Measurements from ENCODE around the gene BCAP31. TPM values are rescaled to one million over a fixed set of nuclear protein-coding genes. Genes with fewer than 3 reads are reported as not detected.
"Not testable (repeated sequence)": the region's sequence is repeated elsewhere in the genome, so short reads cannot be mapped to it uniquely, and the experiment has no call there.

Gene BCAP31
- total and polyA plus RNA-seq, 2 donors (not counting 1 experiment from before 2014, with no cell fraction given) = 59.5 to 117 TPM

GRCh38 chrX:153694687-153695270 is 29.4 kb downstream of the BCAP31 start:
- Mint-ChIP-seq H3K9me3 (ENCODE audit: insufficient read depth) (no peaks in the 10 kb centered on the region), H3K4me3 (no peak overlapping the region), H3K27me3 (no peaks in the 10 kb centered on the region), H3K4me1 (no peaks in the 10 kb centered on the region), H3K27ac (no peak overlapping the region)
- H3K9ac ChIP-seq (ENCODE audit: low read length) = no peak overlapping the region
- TF ChIP-seq EZH2 (IDR thresholded peaks at IDR 0.05; ENCODE audit: borderline replicate concordance, insufficient read depth, low read depth, low read length, poor library complexity, severe bottlenecking) (no peak), CTCF (IDR thresholded peaks at IDR 0.05) (no peak)
- no peak for ATAC-seq (ENCODE audit: low read depth)
- ChIA-PET CTCF (no interaction called here), POLR2A (no interaction called here)
- H3K27ac ChIP-seq (ENCODE audit: low read length in 2 of 2) = no peak overlapping the region
- H3K79me2 ChIP-seq (ENCODE audit: control insufficient read depth, insufficient read depth, low read length) = no peaks in the 10 kb centered on the region
- no peak overlapping the region for H3K4me3 ChIP-seq (ENCODE audit: control extremely low read depth in 1 of 5, extremely low read depth in 1 of 5, insufficient read depth in 1 of 5, low read depth in 2 of 5, low read length in 4 of 5)
- whole genome bisulfite sequencing (ENCODE audit: insufficient coverage) = 92% methylated on average over 6 of the region's 23 CpGs
- peaks cover 0 to 7% (median 0%) of the 10 kb centered on the region in 4 experiments for H3K27me3 ChIP-seq (replicated peaks in 1 of 4; ENCODE audit: control extremely low read depth in 1 of 4, control insufficient read depth in 3 of 4, insufficient read depth in 4 of 4, low read length in 3 of 4)
- no peaks in the 10 kb centered on the region for H3K9me3 ChIP-seq (ENCODE audit: control extremely low read depth in 1 of 3, control insufficient read depth in 2 of 3, insufficient read depth in 1 of 3, low read length in 2 of 3)
- no peak overlapping the region for H3K4me2 ChIP-seq (replicated peaks; ENCODE audit: low read depth, low read length, poor library complexity, severe bottlenecking)
- DNase-seq = no peak
- H3K36me3 ChIP-seq (replicated peaks in 1 of 2; ENCODE audit: control extremely low read depth in 1 of 2, control insufficient read depth in 1 of 2, extremely low read depth in 1 of 2, insufficient read depth in 2 of 2, low read length in 1 of 2) = no peaks in the 10 kb centered on the region
- H3K4me1 ChIP-seq (ENCODE audit: control insufficient read depth in 2 of 2, insufficient read depth in 2 of 2, low read length in 2 of 2) = no peaks in the 10 kb centered on the region
- no peaks in the 10 kb centered on the region for H4K20me1 ChIP-seq (ENCODE audit: control insufficient read depth, insufficient read depth, low read length, poor library complexity, severe bottlenecking)
- intact Hi-C loops (cut with micrococcal nuclease) = no loop called here
- H2AFZ ChIP-seq (ENCODE audit: insufficient read depth, low read depth, low read length, poor library complexity, severe bottlenecking) = no peak overlapping the region

DNA sequence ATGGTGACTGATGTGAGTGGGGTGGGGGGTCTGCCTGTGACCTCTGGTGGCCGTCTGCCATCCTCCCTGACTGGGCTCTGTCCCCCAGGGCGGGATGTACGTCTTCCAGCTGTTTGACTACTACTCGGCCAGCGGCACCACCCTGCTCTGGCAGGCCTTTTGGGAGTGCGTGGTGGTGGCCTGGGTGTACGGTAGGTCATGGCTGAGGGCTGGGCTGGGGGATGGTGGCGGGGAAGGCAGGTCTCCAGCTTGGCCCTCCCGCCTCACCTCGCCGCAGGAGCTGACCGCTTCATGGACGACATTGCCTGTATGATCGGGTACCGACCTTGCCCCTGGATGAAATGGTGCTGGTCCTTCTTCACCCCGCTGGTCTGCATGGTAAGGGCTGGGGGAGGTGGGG is 29.9 kb downstream of the BCAP31 start:
- DNase-seq; H3K4me2 ChIP-seq (replicated peaks; ENCODE audit: low read depth, low read length, poor library complexity, severe bottlenecking); H3K27ac Mint-ChIP-seq; H3K27me3 Mint-ChIP-seq; H3K4me3 ChIP-seq (ENCODE audit: control extremely low read depth in 1 of 5, extremely low read depth in 1 of 5, insufficient read depth in 1 of 5, low read depth in 2 of 5, low read length in 4 of 5); POLR2A ChIA-PET; H3K4me1 ChIP-seq (ENCODE audit: control insufficient read depth in 2 of 2, insufficient read depth in 2 of 2, low read length in 2 of 2); intact Hi-C loops (cut with micrococcal nuclease); H3K27ac ChIP-seq (ENCODE audit: low read length in 2 of 2); H4K20me1 ChIP-seq (ENCODE audit: control insufficient read depth, insufficient read depth, low read length, poor library complexity, severe bottlenecking); H3K4me3 Mint-ChIP-seq; ATAC-seq (ENCODE audit: low read depth); H3K4me1 Mint-ChIP-seq; CTCF ChIA-PET; H2AFZ ChIP-seq (ENCODE audit: insufficient read depth, low read depth, low read length, poor library complexity, severe bottlenecking); H3K9ac ChIP-seq (ENCODE audit: low read length); H3K9me3 ChIP-seq (ENCODE audit: control extremely low read depth in 1 of 3, control insufficient read depth in 2 of 3, insufficient read depth in 1 of 3, low read length in 2 of 3); H3K36me3 ChIP-seq (replicated peaks in 1 of 2; ENCODE audit: control extremely low read depth in 1 of 2, control insufficient read depth in 1 of 2, extremely low read depth in 1 of 2, insufficient read depth in 2 of 2, low read length in 1 of 2); H3K79me2 ChIP-seq (ENCODE audit: control insufficient read depth, insufficient read depth, low read length); H3K9me3 Mint-ChIP-seq (ENCODE audit: insufficient read depth): not testable (repeated sequence)
- H3K27me3 ChIP-seq (replicated peaks in 1 of 4; ENCODE audit: control extremely low read depth in 1 of 4, control insufficient read depth in 3 of 4, insufficient read depth in 4 of 4, low read length in 3 of 4) = peaks cover 0 to 11% (median 0%) of the 10 kb centered on the region in 4 experiments
- WGBS (ENCODE audit: insufficient coverage) = 100% methylated on average over 1 of the region's 16 CpGs
